GM19455 (cell line): ENCODE measurements around the gene ASH1L.
"Not testable (repeated sequence)": the region's sequence is repeated elsewhere in the genome, so short reads cannot be mapped to it uniquely, and the experiment has no call there.

Experiments
- ATAC-seq: cut with Tn5 transposase; IDR thresholded peaks from one replicate; pipeline ENCODE4 v1.9.1; 2021; ENCODE audit not compliant: unreplicated experiment

The ASH1L gene

DNA sequence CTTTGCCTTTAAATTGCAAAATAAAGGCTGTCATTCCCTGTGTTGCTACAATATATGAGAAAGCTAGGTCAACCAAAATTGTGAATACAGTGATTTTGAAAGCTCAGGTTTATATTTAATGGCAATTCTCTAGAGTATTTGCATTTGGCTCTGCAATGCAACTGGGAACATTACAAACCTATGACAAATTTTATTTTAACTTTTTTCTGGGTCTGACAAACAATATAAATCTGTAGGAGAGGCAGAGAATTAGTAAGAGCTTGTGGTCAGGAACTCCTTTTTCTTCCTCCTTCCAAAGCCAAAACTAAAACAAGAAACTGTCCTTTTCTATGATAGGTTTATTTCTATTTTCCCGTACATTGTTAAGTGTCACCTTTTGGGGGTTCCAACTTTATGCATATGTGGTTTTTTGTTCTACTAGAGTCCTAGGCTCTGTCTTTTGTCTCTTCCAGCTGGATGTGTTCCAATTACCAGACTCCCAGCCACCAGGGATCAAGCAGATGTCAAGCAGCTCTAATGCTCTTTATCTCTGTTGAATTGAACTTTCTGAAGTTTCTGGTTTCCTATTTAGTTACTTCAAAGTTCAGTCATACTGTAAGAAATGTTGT is 106.9 kb downstream of the ASH1L start:
- ATAC-seq: no peak

- ATAC-seq: no peak
Observed at GRCh38 chr1:155454096-155454495, 108.5 kb downstream of the ASH1L start.

GRCh38 chr1:155453141-155453540 is 109.5 kb downstream of the ASH1L start:
- no peak for ATAC-seq

- ATAC-seq: no peak
Observed at GRCh38 chr1:155451199-155451598, 111.4 kb downstream of the ASH1L start.

DNA sequence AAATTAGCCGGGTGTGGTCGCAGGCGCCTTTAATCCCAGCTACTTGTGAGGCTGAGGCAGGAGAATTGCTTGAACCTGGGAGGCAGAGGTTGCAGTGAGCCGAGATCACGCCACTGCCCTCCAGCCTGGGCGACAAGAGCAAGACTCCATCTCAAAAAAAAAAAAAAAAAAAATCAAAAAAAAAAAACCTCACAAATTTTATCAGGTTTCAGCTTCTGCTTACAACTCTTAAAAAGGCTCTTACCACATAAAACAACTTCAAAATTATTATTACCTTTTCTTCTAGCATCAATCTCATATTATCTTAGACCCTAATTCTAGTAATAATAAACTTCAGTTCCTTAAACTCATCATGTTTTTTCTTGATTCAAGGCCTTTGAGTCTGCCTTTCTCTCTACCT is 120.2 kb downstream of the ASH1L start:
- not testable (repeated sequence) for ATAC-seq

DNA sequence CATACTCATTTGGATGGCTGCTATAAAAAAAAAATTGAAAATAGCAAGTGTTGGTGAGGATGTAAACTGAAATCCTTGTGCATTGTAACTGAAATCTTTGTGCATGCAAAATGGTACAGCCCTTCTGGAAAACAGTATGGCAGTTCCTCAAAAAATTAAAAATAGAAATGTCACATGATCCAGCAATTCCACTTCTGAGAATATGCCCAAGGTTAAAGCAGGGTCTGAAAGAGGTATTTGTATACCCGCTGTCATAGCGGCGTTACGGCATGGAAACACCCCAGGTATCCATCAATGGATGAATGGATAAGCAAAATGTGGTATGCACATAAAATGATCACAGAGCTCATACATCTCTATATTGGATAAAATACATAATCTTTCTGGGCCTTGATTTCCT is 125.2 kb downstream of the ASH1L start:
- ATAC-seq: no peak

- not testable (repeated sequence) for ATAC-seq
Observed at GRCh38 chr1:155433831-155434389, 128.7 kb downstream of the ASH1L start.

- ATAC-seq: not testable (repeated sequence)
Observed at GRCh38 chr1:155433128-155433830, 129.3 kb downstream of the ASH1L start.

DNA sequence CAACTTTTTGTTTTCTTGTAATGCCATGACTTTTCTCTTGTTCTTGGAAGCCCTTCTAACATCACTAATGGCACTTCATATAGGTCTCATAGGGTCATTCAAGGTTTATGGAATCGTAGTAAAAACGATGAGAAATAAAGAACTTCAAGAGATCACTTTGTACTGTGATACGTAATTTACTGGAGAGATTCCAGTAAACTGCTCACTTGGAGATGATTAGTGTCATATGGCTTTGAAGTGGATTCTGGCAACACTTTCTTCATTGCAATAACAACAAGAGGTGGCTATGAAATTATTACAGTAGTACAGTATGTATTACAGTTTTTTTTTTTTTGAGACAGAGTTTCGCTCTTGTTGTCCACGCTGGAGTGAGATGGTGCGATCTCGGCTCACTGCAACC is 138.5 kb downstream of the ASH1L start:
- no peak for ATAC-seq

GRCh38 chr1:155420788-155421187 is 141.8 kb downstream of the ASH1L start:
- no peak for ATAC-seq

GRCh38 chr1:155411840-155412239 is 150.8 kb downstream of the ASH1L start:
- not testable (repeated sequence) for ATAC-seq

GRCh38 chr1:155410931-155411330 is 151.7 kb downstream of the ASH1L start:
- ATAC-seq: no peak

- ATAC-seq: no peak
Observed at GRCh38 chr1:155396874-155397476, 165.6 kb downstream of the ASH1L start.

- ATAC-seq: no peak
Observed at GRCh38 chr1:155392898-155393411, 169.6 kb downstream of the ASH1L start.

DNA sequence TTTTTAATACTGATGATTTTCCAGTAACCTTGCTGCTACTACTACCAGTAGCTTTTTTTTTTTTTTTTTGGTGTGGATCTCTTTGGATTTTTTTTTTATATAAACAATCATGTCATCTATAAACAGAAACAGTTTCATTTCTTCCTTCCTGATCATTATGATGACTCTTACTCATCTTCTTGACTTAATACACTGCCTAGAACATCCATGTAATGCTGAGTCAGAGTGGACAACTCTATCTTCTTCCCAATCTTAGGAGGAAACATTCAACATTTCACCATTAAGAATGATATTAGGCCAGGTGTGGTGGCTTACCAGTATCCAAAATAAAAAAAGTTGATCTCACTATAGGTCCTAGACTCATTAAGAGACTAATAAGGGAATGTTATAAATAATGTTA is 172.8 kb downstream of the ASH1L start:
- no peak for ATAC-seq

DNA sequence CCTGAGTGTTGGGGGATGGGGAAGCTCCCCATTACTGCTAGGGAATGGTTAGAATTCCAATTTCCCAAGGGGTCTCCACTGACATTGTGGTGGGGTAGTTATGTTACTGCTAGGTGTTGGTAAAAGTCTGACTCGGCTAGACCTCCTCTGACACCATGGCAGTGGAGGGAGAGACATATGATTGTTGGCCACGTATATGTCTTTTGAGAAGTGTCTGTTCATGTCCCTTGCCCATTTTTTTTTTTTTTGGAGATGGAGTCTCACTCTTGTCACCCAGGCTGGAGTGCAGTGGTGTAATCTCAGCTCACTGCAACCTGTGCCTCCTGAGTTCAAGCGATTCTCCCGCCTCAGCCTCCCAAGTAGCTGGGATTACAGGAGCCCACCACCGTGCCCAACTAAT is 176.8 kb downstream of the ASH1L start:
- not testable (repeated sequence) for ATAC-seq

GRCh38 chr1:155383406-155383805 is 179.2 kb downstream of the ASH1L start:
- ATAC-seq: no peak

GRCh38 chr1:155379631-155380090 is 182.9 kb downstream of the ASH1L start:
- ATAC-seq: no peak

GRCh38 chr1:155379180-155379579 is 183.4 kb downstream of the ASH1L start:
- no peak for ATAC-seq

DNA sequence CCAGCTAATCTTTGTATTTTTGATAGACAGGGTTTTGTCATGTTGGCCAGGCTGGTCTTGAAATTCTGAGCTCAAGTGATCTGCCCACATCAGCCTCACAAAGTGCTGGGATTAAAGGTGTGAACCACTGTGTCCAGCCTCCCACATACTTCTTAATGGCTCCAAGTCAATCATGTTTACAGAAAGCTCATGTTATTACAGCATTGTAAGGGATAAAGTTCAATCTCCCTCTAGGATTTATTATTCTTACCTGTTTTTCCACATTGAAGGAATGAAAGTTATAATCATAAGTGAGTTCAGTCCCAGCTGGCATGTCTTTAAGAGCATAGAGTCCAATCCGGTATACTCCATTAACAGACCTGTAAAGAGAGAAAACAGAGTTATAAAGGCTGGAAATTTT is 202.6 kb downstream of the ASH1L start:
- ATAC-seq: no peak

- no peak for ATAC-seq
Observed at GRCh38 chr1:155352631-155353030, 210.0 kb downstream of the ASH1L start.

- no peak for ATAC-seq
Observed at GRCh38 chr1:155342842-155343241, 219.8 kb downstream of the ASH1L start.
